ENCODE results near the gene MIAT.

DNA sequence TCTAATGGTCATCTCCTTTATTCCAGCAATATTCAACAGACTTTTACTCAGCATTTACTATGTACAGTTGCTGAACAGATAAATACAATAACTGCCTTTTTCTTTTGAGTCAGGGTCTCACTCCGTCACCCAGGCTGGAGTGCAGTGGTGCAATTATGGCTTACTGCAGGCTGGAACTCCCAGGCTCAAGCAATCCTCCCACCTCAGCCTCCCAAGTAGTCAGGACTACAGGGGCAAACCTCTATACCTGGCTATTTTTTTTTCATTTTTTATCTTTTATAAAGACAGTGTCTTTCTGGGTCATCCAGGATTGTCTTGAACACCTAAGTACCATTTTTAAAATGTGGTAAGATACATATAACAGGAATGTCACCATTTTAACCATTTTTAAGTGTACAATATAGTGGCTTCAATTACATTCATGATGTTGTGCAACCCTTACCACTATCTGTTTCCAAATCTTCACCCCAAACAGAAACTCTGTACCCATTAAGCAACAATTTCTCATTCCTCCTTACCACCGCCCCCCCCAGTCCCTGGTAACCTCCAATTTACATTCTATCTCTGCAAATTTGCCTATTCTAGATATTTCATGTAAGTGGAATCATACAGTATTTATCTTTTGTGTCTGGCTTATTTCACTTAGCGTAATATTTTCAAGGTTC, 67.8 kb downstream of the MIAT start:
- no peak for TF ChIP-seq FOXA3 (CRISPR knock-in tag; IDR thresholded peaks at IDR 0.05)
- no peak for TF ChIP-seq ZNF121 (CRISPR knock-in tag; IDR thresholded peaks at IDR 0.05)
- no peak for TF ChIP-seq GATAD2A (CRISPR knock-in tag; IDR thresholded peaks at IDR 0.05)
- TF ChIP-seq ZNF354B (CRISPR knock-in tag; IDR thresholded peaks at IDR 0.05): no peak
- TF ChIP-seq, protein P1, sequence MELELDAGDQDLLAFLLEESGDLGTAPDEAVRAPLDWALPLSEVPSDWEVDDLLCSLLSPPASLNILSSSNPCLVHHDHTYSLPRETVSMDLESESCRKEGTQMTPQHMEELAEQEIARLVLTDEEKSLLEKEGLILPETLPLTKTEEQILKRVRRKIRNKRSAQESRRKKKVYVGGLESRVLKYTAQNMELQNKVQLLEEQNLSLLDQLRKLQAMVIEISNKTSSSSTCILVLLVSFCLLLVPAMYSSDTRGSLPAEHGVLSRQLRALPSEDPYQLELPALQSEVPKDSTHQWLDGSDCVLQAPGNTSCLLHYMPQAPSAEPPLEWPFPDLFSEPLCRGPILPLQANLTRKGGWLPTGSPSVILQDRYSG (CRISPR knock-in tag; IDR thresholded peaks at IDR 0.05): no peak
